ENCODE data around the gene AKR1D1. TPM values are rescaled to one million over a fixed set of nuclear protein-coding genes. Genes with fewer than 3 reads are reported as not detected.
"Not testable (repeated sequence)": the region's sequence is repeated elsewhere in the genome, so short reads cannot be mapped to it uniquely, and the experiment has no call there.

Gene AKR1D1
- total and polyA plus RNA-seq, 2 donors (not counting 3 experiments of a cell fraction or from before 2014, with no cell fraction given), result not detected

DNA sequence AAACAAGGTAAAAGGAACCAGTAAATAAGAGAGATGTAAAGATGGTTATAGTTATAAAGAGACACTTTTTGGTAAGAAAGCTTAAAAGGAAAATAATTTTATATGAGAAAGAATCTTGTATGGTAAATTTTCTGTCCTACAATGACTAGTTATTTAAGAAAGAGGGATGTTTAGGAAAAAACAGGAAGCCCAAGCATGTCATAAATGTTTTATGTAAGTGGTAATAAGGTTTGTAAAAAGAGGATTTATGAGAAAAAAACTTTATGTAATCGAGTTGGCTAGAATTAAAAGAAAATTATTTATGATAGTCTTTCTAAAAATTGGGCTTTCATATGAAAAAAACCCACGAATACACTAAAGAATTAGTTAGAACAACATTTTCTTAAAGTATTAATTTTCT lies 40.1 kb upstream of the AKR1D1 start:
- POLR2A ChIA-PET, result no interaction called here
- Histone ChIP-seq H3K36me3 (ENCODE audit: control insufficient read depth in 2 of 2, extremely low read depth in 1 of 2, insufficient read depth in 2 of 2, low read length in 2 of 2) (no peaks in the 10 kb centered on the region), H3K4me1 (ENCODE audit: control insufficient read depth, extremely low read depth, insufficient read depth, low read length) (no peaks in the 10 kb centered on the region), H3K79me2 (ENCODE audit: control insufficient read depth, insufficient read depth, low read length) (no peaks in the 10 kb centered on the region), H2AFZ (ENCODE audit: low read depth, low read length) (no peak overlapping the region), H3K27me3 (ENCODE audit: control insufficient read depth in 2 of 2, insufficient read depth in 2 of 2, low read length in 2 of 2) (no peaks in the 10 kb centered on the region), H3K4me2 (ENCODE audit: insufficient read depth, low read length) (no peak overlapping the region), H3K9me1 (replicated peaks; ENCODE audit: control insufficient read depth, extremely low read depth, insufficient read depth, low read length) (no peaks in the 10 kb centered on the region), H4K20me1 (replicated peaks; ENCODE audit: control insufficient read depth, extremely low read depth, insufficient read depth, low read length) (no peaks in the 10 kb centered on the region), H3K27ac (ENCODE audit: insufficient read depth, low read depth, low read length) (no peak overlapping the region), H3K9ac (replicated peaks; ENCODE audit: extremely low read depth, insufficient read depth, low read length) (no peak overlapping the region), H3K9me3 (replicated peaks; ENCODE audit: control insufficient read depth, insufficient read depth, low read length) (no peaks in the 10 kb centered on the region), H3K4me3 (replicated peaks in 1 of 3; ENCODE audit: insufficient read depth in 1 of 3, low read depth in 1 of 3, low read length in 3 of 3) (no peak overlapping the region)
- CTCF ChIA-PET, result no interaction called here
- TF ChIP-seq GATA2 (IDR thresholded peaks at IDR 0.05; ENCODE audit: insufficient read depth, insufficient read length, low read depth, low read length), result no peak
- no peak for TF ChIP-seq MAX (IDR thresholded peaks at IDR 0.05; ENCODE audit: insufficient read depth, insufficient read length)
- no peak for TF ChIP-seq MYC (IDR thresholded peaks at IDR 0.05; ENCODE audit: low read depth, low read length)
- TF ChIP-seq CTCF (IDR thresholded peaks at IDR 0.05; ENCODE audit: extremely low read depth in 1 of 2, insufficient read depth in 1 of 2, low read depth in 1 of 2, low read length in 2 of 2), result no peak
- no TSS peak for BruUV-seq (replicated peaks)
- dilution Hi-C loops (cut with MboI; ENCODE audit: extremely low pct_ligation_motif_present, low sequenced_read_pairs), result no loop called here
- intact Hi-C loops (cut with micrococcal nuclease), result no loop called here
- FAIRE-seq, result no peak
- no peak for DNase-seq (ENCODE audit: low read depth, low spot score)

DNA sequence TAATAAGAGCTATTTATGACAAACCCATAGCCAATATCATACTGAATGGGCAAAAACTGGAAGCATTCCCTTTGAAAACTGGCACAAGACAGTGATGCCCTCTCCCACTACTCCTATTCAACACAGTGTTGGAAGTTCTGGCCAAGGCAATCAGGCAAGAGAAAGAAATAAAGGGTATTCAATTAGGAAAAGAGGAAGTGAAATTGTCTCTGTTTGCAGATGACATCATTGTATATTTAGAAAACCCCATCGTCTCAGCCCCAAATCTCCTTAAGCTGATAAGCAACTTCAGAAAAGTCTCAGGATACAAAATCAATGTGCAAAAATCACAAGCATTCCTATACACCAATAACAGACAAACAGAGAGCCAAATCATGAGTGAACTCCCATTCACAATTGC lies 36.2 kb upstream of the AKR1D1 start:
- H3K36me3 ChIP-seq (ENCODE audit: control insufficient read depth in 2 of 2, extremely low read depth in 1 of 2, insufficient read depth in 2 of 2, low read length in 2 of 2); H4K20me1 ChIP-seq (replicated peaks; ENCODE audit: control insufficient read depth, extremely low read depth, insufficient read depth, low read length); BruUV-seq (replicated peaks); H2AFZ ChIP-seq (ENCODE audit: low read depth, low read length); DNase-seq (ENCODE audit: low read depth, low spot score); H3K27me3 ChIP-seq (ENCODE audit: control insufficient read depth in 2 of 2, insufficient read depth in 2 of 2, low read length in 2 of 2); FAIRE-seq; intact Hi-C loops (cut with micrococcal nuclease); H3K79me2 ChIP-seq (ENCODE audit: control insufficient read depth, insufficient read depth, low read length); H3K4me2 ChIP-seq (ENCODE audit: insufficient read depth, low read length); H3K4me1 ChIP-seq (ENCODE audit: control insufficient read depth, extremely low read depth, insufficient read depth, low read length); POLR2A ChIA-PET; dilution Hi-C loops (cut with MboI; ENCODE audit: extremely low pct_ligation_motif_present, low sequenced_read_pairs); H3K9me3 ChIP-seq (replicated peaks; ENCODE audit: control insufficient read depth, insufficient read depth, low read length); H3K4me3 ChIP-seq (replicated peaks in 1 of 3; ENCODE audit: insufficient read depth in 1 of 3, low read depth in 1 of 3, low read length in 3 of 3); H3K9ac ChIP-seq (replicated peaks; ENCODE audit: extremely low read depth, insufficient read depth, low read length); H3K27ac ChIP-seq (ENCODE audit: insufficient read depth, low read depth, low read length); H3K9me1 ChIP-seq (replicated peaks; ENCODE audit: control insufficient read depth, extremely low read depth, insufficient read depth, low read length); CTCF ChIA-PET: not testable (repeated sequence)
